GM23338 (cell line): ENCODE results near the gene GRIK2.

Source experiments
- CTCF ChIP-seq, 2 experiments: fragments of 200-600 bp in 1 of 2; sonication (generic) in 1 of 2; conservative IDR thresholded peaks; 2 replicates each; pipeline versions ENCODE4 v1.5.1 to v1.6.1; 2016 to 2017; ENCODE audit warnings: antibody characterized with exemption in 2 of 2, low read depth in 2 of 2, mild to moderate bottlenecking in 2 of 2, moderate library complexity in 1 of 2
- POLR2AphosphoS5 ChIP-seq: IDR thresholded peaks from 2 replicates; pipeline ENCODE4 v1.6.1; 2016; ENCODE audit warnings: antibody characterized with exemption, low read depth

DNA sequence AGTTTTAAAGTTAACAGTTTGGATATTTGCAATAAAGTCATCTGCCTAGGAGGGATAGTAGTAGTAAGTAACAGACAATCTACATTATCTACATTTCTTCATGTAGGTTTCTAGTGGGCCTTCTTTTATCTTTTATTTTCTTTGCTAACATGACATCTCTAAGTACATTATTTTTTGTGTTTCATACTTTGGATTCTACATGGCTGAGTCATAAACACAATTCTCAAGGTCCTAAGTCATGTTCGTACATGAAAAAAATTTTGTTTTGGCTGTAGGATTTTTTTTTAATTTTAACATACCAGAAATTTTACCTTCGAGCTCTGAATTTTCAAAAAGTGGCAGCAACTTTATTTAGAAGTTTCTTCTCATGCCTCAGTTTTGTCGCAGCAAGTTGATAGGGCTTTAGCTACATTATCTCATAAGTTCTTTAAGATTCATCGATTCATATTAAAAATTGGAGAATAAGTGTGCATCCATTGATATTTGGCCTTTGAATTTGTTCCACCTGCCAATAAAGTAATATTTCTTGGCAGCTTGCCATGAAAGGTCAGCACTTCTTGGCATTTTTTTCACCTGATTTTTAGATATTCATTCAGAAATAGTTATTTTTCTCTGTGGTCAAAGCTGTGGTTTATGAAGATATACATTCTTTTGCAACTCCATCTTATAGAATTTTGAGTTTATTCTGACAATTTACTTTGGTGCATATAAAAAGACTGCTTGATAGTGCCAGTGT lies 146.2 kb downstream of the GRIK2 start:
- no peak for TF ChIP-seq CTCF (conservative IDR thresholded peaks at IDR 0.05; ENCODE audit: low read depth in 2 of 2)
- no peak for TF ChIP-seq POLR2AphosphoS5
